SHP77 treated with DMSO at 0.1 percent for 48 hours (cell line): ENCODE data around the gene PSG4.
"Not testable (repeated sequence)": the region's sequence is repeated elsewhere in the genome, so short reads cannot be mapped to it uniquely, and the experiment has no call there.

Experiments
- DNase-seq: peaks from one replicate; lab custom pipeline; 2025; lab: John Stamatoyannopoulos, UW

The PSG4 gene

GRCh38 chr19:43205471-43206105 is at the start of gene PSG4:
PSG4 (minus strand) TSS chr19:43205638; CDS start chr19:43205536, 102 bp downstream.
- not testable (repeated sequence) for DNase-seq

DNA sequence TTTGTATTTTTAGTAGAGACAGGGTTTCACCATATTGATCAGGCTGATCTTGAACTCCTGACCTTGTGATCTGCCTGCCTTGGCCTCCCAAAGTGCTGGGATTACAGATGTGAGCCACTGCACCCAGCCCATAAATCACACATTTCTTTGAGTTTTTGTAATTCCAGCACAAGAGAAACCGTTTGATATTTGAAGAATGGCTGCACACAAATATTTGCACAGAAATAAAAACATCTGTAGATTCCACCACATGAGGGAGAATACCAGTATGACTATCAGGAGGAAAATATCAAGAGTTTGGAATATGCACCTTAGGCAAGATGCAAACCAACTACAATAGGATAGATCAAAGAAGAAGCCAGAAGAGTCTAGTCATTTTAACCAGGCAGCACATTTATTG is 46.0 kb upstream of the PSG4 start:
- DNase-seq: not testable (repeated sequence)

DNA sequence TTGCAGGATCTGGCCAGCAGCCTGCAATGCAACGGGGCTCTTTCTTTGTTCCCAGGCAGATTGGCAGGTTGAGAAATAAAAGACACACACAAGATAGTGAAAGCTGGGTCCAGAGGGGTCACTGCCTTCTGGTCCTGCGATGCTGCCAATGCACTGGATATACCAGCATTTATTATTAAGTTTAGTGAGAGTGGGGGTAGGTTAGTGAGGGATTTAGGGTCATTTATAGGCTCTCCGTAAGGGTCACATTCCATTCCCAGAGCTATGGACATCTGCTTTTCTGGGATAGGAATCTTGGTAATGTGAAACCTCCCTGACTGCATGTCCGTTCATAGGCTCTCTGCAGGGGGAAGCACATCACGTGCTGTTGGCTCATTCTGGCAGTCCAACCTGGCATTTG is 44.9 kb upstream of the PSG4 start:
- DNase-seq: not testable (repeated sequence)

GRCh38 chr19:43248635-43249002 is 43.2 kb upstream of the PSG4 start:
- not testable (repeated sequence) for DNase-seq

- DNase-seq: not testable (repeated sequence)
Observed at GRCh38 chr19:43247243-43247880, 41.9 kb upstream of the PSG4 start.

DNA sequence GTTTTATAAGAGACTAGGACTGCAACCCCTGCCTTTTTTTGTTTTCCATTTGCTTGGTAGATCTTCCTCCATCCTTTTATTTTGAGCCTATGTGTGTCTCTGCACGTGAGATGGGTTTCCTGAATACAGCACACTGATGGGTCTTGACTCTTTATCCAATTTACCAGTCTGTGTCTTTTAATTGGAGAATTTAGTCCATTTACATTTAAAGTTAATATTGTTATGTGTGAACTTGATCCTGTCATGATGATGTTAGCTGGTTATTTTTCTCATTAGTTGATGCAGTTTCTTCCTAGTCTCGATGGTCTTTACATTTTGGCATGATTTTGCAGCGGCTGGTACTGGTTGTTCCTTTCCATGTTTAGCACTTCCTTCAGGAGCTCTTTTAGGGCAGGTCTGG is 40.4 kb upstream of the PSG4 start:
- not testable (repeated sequence) for DNase-seq

DNA sequence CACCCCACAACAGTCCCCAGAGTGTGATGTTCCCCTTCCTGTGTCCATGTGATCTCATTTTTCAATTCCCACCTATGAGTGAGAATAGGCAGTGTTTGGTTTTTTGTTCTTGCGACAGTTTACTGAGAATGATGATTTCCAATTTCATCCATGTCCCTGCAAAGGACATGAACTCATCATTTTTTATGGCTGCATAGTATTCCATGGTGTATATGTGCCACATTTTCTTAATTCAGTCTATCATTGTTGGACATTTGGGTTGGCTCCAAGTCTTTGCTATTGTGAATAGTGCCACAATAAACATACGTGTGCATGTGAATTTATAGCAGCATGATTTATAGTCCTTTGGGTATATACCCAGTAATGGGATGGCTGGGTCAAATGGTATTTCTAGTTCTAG is 36.8 kb upstream of the PSG4 start:
- DNase-seq: not testable (repeated sequence)

GRCh38 chr19:43238213-43238612 is 32.8 kb upstream of the PSG4 start:
- not testable (repeated sequence) for DNase-seq

GRCh38 chr19:43235686-43236085 is 30.2 kb upstream of the PSG4 start:
- not testable (repeated sequence) for DNase-seq

DNA sequence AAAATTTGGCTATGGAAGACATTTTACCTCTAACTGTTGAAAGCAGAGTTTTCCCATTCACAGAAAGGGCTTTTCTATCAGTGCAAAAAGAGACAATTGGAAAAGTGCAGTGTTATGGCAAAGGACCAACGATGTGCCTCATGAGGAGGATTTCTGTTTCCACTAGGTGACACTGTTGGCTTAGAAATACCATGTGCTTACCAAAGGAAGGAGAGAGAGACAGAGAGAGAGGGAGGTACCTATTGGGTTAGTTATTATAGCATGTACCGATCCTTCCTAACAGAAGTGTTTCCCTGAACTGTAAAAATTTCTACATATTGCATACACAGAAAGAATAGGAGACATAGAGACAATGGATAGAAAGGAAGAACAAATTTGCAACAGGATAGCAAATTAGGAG is 23.9 kb upstream of the PSG4 start:
- DNase-seq: no peak

DNA sequence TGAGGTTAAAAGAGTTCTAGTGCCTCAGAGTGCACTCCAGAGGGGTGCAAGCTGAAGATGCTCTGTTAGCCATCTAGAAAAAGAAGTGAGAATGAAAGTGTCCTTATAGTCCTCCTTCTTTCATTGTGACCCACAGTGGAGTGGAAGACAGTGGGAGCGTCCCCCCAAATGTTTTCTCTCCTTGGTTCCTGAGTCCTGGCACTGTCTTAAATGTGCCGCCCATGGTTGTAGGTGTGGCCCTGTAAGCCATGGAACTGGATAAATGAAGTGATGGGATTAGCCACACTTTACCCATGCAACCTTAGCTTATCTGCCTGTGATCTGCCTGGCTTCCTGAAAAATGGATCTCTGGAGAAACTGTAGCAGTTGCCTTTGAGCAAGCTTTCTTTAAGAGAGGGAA is 23.3 kb upstream of the PSG4 start:
- DNase-seq: not testable (repeated sequence)

- DNase-seq: not testable (repeated sequence)
Observed at GRCh38 chr19:43226986-43227385, 21.5 kb upstream of the PSG4 start.

DNA sequence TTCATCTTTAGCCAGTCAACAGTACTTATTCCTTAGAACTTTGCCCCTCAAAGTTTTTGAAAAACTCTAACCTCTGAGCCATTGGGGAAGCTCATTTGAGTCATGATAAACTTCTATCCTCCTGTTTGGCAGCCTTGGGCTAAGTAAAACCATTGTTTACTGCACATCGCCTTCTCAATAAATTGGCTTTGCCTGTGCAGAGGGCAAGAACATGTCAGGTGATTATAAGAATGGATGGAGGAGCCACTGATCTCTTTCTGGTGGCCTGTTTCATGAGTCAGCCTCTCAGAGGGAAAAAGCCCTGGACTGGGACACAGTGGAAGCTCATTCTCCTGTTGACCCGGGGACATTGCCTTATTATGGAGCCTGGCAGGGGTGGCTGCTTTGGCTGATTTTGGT is 19.4 kb upstream of the PSG4 start:
- DNase-seq: no peak

- not testable (repeated sequence) for DNase-seq
Observed at GRCh38 chr19:43224201-43224854, 18.9 kb upstream of the PSG4 start.

DNA sequence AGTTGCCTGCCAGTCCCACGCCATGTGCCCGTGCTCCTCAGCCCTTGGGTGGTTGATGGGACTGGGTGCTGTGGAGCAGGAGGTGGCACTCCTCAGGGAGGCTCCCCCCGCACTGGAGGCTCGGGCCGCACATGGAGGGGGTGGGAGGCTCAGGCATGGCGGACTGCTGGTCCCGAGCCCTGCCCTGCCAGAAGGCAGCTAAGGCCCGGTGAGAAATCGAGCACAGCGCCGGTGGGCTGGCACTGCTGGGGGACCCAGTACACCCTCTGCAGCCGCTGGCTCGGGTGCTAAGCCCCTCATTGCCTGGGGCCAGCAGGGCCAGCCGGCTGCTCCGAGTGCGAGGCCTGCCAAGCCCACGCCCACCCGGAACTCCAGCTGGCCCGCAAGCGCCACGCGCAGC is 16.5 kb upstream of the PSG4 start:
- not testable (repeated sequence) for DNase-seq

DNA sequence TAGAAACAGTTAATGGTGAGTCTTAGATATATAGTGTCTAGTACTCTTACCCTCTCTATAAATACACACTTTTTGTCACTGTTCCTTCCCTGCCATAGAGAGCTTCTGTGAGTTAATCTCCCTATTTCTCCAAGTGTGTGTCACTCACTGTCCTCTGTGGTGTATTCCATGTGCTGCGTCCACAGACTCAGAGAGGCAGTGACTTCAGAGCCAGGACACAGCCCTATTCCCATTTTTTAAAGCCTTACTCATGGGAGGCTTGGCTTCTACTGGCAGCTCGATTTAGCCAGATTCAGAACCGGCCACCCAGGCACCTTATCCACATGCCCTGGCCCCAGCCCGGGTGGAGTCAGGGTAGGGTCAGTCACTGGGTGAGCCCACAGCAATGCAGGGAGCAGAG is 13.7 kb upstream of the PSG4 start:
- DNase-seq: not testable (repeated sequence)

DNA sequence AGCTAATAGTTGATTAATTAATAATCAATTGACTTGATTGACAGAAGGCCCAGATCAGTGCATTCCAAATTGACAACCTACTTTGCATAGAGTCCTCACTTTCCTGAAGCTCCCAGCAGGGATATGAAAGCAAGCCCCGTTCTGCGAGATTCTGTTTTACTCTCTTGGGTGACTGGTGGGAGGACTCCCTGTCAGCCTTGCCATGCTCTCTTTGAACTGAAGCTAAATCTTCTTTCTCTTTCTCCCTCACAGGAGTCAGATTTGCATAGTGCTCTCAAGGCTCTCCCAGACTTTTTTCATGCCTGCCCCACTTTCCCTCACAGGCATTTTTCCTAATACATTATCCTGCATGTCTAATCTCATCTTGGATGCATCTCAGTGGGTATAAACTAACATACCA is 10.4 kb upstream of the PSG4 start:
- DNase-seq: not testable (repeated sequence)

- DNase-seq: no peak
Observed at GRCh38 chr19:43207991-43208390, 2.6 kb upstream of the PSG4 start.

GRCh38 chr19:43207174-43207573 is 1.7 kb upstream of the PSG4 start:
- DNase-seq: not testable (repeated sequence)

GRCh38 chr19:43203611-43204010 is 1.8 kb downstream of the PSG4 start:
- DNase-seq: not testable (repeated sequence)

DNA sequence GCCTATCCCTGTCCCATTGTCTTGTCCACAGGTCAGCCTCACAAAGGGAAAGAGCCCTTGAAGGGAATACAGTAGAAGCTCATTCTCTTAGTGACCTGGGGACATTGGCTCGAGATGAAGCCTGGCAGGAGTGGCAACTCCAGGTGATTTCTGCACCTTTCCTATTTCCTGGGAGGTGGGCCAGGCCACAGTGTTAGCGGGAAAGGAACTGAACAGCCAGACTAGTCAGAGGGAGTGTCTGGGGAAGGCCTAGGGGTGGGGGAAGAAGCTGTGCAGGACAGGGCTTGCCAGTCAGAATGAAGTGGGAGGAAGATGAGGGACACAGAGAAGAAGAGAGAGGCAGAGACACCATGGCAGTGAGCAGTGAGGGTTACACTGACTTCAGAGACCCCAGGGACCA is 3.5 kb downstream of the PSG4 start:
- DNase-seq: not testable (repeated sequence)

DNA sequence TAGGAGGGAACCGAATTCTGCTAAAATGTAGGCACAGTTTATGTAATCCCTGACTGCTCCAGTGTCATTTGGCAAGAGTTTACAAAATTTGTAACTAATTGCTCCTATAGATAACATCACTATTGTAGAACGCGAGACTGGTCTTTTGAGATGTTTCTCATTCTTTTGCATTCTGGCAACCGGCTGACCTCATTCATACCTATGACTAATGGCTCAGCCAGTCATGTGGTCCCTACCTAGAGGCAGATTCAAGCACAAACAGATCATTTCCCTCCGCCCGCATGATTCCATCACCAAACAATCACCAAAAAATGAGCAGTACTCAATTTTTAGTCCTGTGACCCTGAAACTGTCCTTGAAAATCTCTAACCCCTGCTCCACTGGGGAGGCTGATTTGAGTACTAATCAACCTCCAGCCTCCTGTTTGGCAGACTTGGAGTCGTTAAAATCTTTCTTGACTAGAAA is 4.1 kb downstream of the PSG4 start:
- DNase-seq: not testable (repeated sequence)
